ENCODE measurements around the gene RNF151.
"Not testable (repeated sequence)": the region's sequence is repeated elsewhere in the genome, so short reads cannot be mapped to it uniquely, and the experiment has no call there.

The RNF151 gene

DNA sequence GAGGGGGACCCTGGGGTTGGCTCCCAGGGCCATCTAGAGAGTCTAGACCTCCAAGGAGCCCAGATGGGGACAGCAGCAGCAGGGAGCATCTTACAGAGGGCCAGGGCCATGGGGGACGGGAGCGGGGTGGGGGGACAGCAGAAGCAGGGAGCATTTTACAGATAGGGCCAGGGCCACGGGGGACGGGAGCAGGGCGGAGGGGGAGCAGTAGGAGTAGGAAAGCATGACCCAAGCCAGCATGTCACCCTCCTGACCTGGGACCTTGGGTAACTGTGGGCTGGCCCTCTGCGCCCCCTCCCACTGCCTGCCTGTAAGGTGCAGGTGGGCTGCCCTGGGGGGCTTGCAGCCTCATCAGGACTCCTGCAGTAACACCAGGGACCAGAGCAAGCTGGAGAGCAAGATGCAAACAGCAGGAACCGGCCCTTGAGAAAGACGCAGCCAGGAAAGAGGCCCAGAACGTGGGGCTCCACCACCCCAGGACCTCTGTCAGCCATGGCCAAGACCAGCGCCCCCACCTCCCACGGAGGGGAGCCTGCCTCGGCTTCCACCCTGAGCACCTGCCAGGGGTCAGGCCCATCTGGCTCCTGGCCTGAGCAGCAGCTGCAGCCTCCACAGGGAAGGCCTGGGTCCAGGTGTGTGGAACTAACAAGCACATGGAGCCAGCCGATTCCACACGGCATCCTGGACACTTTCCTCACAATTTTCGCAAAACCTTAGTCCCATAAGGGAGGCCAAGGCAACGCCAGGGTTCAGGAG lies 40.6 kb downstream of the RNF151 start:
- DNase-seq (ENCODE audit: low read depth): no peak

- DNase-seq (ENCODE audit: low read depth): peak; percentile 92
These were observed 41.4 kb downstream of the RNF151 start for GRCh38 chr16:2008009-2008526.

GRCh38 chr16:2008631-2009163 lies 42.0 kb downstream of the RNF151 start:
- DNase-seq (ENCODE audit: low read depth): peak; percentile 72

- no peak for DNase-seq (ENCODE audit: low read depth)
These were observed 42.6 kb downstream of the RNF151 start for GRCh38 chr16:2009164-2009711.

- peak; percentile 92 for DNase-seq (ENCODE audit: low read depth)
These were observed 43.3 kb downstream of the RNF151 start, which contains the start of gene ZNF598 for GRCh38 chr16:2009791-2010510. TSS of gene ZNF598 (minus strand) at chr16:2009821.

GRCh38 chr16:2011726-2012125 lies 45.1 kb downstream of the RNF151 start:
- DNase-seq (ENCODE audit: low read depth): not testable (repeated sequence)

- DNase-seq (ENCODE audit: low read depth): no peak
These were observed 46.9 kb downstream of the RNF151 start for GRCh38 chr16:2013527-2013926.

DNA sequence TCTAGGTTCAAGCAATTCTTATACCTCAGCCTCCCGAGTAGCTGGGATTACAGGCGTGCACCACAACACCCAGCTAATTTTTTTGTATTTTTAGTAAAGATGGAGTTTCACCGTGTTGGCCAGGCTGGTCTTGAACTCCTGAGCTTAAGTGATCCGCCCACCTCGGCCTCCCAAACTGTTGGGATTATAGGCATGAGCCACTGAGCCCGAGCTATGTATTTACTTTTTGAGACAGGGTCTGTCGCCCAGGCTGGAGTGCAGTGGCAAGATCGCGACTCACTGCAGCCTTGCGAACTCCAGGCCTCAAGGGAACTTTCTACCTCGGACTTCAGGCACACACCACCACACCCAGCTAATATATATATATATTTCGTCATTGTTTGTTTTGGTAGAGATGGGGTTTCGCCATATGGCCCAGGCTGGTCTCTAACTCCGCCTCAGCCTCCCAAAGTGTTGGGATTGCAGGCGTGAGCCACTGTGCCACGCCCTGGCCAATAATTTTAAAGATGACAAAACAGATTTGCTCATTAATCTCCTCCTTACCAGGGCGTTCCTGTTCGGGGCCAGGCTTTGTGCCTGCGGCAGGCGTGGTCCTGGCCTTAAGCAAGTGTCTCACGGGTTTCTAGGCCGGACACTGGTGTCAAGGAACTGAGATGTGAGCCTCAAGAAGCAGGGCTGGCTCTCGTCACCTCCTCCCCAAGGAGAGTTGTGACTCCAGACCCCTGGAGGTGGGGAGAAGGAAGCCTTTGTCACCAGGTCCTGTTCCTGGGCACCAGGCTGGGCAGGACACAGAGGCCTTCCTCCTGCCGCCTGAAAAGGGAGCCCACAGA lies 48.7 kb downstream of the RNF151 start:
- peak; percentile 76 for DNase-seq (ENCODE audit: low read depth)

- DNase-seq (ENCODE audit: low read depth): no peak
These were observed 49.2 kb downstream of the RNF151 start for GRCh38 chr16:2015947-2016208.

- DNase-seq (ENCODE audit: low read depth): no peak
These were observed 49.8 kb downstream of the RNF151 start for GRCh38 chr16:2016407-2016922.

Measured in fibroblast of gingiva (primary cell).